Muscle layer of colon (tissue), 2 donors: ENCODE data around the gene CRB3.

Source experiments
- H3K27ac ChIP-seq: one replicate; pipeline ENCODE4 v1.7.0; 2013; ENCODE audit warnings: low read depth, mild to moderate bottlenecking, low read length, moderate library complexity
- H3K27me3 ChIP-seq, 2 donors: one replicate each; pipeline ENCODE4 v1.7.0; 2013; ENCODE audit warnings: low read length in 2 of 2, mild to moderate bottlenecking in 2 of 2; ENCODE audit not compliant: insufficient read depth in 2 of 2, control insufficient read depth in 1 of 2
- H3K36me3 ChIP-seq: one replicate; pipeline ENCODE4 v1.7.0; 2013; ENCODE audit warnings: mild to moderate bottlenecking, low read length; ENCODE audit not compliant: insufficient read depth
- H3K4me1 ChIP-seq: one replicate; pipeline ENCODE4 v1.7.0; 2013; ENCODE audit warnings: mild to moderate bottlenecking, low read length; ENCODE audit not compliant: insufficient read depth
- H3K4me3 ChIP-seq, 2 donors: one replicate each; pipeline ENCODE4 v1.7.0; 2013; ENCODE audit warnings: low read length in 2 of 2, low read depth in 1 of 2, mild to moderate bottlenecking in 1 of 2, moderate library complexity in 1 of 2
- H3K9ac ChIP-seq: one replicate; pipeline ENCODE4 v1.7.0; 2013; ENCODE audit warnings: low read length
- H3K9me3 ChIP-seq: one replicate; pipeline ENCODE4 v1.7.0; 2013; ENCODE audit warnings: mild to moderate bottlenecking, low read length
- donor health status: abdominal sarcoma.
- donor health status: Adenocarcinoma of cecum.

Gene CRB3

DNA sequence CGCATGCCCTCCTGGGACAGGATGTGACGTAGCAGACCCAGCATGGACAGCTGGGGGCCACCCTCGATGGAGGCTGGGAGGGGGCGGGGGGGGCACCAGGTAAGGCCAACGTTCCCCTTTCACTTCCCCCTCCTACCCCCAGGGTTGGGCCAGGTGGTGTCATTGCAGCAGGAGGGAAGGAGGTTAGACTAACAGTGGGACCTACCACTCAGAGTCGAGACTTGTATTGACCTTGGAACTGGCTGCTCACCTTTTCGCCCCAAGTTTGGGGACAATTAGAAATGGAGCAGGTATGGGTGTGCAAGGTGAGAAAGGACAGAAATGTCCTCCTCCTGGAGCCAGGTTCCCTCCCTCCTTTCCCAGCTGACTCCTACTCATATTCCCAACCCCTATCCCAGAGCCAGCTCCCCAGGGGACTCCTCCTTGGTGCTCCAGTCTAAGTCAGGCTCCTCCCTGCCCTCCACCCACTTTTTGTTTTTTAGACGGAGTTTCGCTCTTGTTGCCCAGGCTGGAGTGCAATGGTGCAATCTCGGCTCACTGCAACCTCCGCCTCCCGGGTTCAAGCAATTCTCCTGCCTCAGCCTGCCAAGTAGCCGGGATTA is 21.9 kb upstream of the CRB3 start:
- Histone ChIP-seq H3K36me3 (peaks cover 5% of the 10 kb centered on the region), H3K4me3 (no peak overlapping the region), H3K9ac (no peak overlapping the region), H3K4me1 (no peaks in the 10 kb centered on the region), H3K27me3 (no peaks in the 10 kb centered on the region), H3K27ac (no peak overlapping the region), H3K9me3 (no peaks in the 10 kb centered on the region)

DNA sequence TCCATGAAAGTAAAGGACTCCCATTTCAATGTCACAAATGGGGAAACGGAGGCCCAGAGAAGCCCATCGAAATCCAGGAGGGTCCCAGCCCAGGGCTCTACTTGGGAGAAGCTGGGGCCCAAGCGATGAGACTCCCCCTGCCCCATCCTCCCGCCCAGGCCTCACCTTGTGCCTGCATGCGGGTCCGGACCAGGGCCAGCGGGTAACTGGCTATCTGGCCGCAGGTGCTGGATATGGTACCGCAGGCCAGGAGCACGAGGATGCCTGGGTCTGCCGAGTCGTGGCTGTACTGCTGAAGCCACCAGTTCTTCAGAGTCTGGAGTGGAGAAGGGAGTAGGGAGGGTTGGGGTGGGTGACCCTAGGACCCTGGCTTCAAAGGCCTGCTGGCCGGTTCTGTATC is 20.1 kb upstream of the CRB3 start:
- Histone ChIP-seq H3K36me3 (peaks cover 5% of the 10 kb centered on the region), H3K4me3 (no peak overlapping the region), H3K27me3 (no peaks in the 10 kb centered on the region), H3K27ac (no peak overlapping the region), H3K4me1 (no peaks in the 10 kb centered on the region), H3K9me3 (no peaks in the 10 kb centered on the region), H3K9ac (no peak overlapping the region)

DNA sequence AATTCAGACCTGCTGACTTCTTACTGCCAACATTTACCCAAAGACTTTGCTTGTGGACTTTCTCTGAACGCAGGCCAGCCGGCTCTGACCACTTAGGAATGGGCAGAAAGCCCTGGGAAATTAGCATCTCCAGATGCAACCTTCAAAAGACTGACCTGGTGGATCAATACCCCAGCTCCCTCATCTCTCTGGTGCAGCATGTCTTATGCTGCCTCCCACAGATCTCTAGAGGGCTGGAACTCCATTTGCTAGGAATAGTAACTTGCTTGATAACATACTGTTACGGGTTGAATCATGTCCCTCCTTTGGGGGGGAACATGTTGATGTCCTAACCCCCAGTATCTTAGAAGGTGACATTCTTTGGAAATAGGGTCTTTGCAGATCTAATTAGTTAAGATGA is 17.6 kb upstream of the CRB3 start:
- Histone ChIP-seq H3K27me3 (no peaks in the 10 kb centered on the region), H3K9ac (no peak overlapping the region)

DNA sequence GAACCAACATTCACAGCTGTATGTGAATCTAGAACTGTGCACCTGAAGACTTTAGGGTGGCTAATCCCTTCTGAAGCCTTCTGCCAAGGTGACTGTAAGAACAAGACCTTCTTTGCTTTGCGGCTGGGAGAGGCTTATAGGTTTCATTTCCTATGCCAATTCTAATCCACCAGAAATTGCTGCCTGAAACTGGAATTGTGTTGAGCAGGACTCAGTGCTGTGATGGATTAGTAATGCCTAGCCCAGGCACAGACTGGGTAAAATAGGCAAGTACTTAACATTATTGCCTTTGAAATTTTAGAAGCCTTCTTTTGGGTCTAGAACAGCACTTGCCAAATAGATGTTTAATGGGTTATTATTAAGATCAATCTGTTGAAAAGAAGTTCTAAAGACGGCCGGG is 16.0 kb upstream of the CRB3 start:
- no peak overlapping the region for H3K9ac ChIP-seq
- no peak overlapping the region for H3K27ac ChIP-seq
- no peaks in the 10 kb centered on the region for H3K4me1 ChIP-seq
- H3K4me3 ChIP-seq: no peak overlapping the region
- no peaks in the 10 kb centered on the region for H3K9me3 ChIP-seq
- peaks cover 13% of the 10 kb centered on the region for H3K36me3 ChIP-seq
- no peaks in the 10 kb centered on the region for H3K27me3 ChIP-seq

More for the DNA sequence above, 17.6 kb upstream of the CRB3 start:
- no peak overlapping the region for H3K27ac ChIP-seq
- no peaks in the 10 kb centered on the region for H3K9me3 ChIP-seq
- no peak overlapping the region for H3K4me3 ChIP-seq
- H3K36me3 ChIP-seq: peaks cover 5% of the 10 kb centered on the region
- no peaks in the 10 kb centered on the region for H3K4me1 ChIP-seq

DNA sequence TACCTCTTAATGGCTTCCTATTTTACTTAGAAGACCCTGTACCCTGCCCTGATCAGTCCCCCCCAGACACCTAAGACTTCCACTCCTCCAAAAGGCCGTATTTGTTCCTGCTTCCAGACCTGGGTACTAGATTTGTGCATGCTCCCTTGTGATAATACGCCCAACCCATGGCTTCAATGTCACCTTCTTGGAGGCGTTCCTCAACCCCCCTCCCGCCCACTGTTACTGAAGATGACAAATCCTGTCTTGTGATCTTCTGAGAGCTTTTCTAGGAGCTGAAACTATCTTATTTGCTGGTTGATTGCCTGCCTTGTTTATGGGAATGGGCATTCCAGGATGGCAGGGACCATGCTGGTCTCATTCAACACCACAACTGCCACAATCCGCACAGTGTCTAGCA is 13.9 kb upstream of the CRB3 start:
- Histone ChIP-seq H3K27ac (no peak overlapping the region), H3K27me3 (no peaks in the 10 kb centered on the region), H3K4me1 (no peaks in the 10 kb centered on the region)

DNA sequence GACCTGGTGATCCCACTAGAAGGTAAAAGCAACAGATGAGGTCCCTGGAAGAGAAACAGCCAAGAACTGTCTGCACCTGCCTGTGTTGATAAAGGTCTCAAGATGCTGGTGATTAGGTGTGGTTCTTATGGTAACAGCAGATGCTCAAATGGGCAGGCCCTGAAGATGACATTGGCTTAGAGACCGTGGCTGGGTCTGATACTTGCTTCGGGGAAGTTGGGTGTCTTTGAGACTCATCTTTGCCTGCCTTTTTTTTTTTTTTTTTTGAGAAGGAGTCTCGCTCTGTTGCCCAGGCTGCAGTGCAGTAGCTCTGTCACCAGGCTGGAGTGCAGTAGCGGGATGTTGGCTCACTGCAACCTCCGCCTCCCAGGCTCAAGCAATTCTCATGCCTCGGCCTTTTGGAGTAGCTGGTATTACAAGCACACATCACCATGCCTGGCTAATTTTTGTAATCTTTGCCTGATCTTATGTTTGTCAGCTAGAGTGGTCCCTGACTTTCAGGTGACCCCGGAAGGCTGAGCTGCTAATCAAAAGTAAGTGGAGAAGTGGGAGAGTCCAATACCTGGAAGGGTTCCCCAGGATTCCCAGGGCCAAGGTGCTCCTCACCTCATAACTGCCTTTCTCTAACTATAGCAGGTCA is 12.4 kb upstream of the CRB3 start:
- Histone ChIP-seq H3K9ac (no peak overlapping the region), H3K27me3 (no peaks in the 10 kb centered on the region), H3K4me1 (no peaks in the 10 kb centered on the region), H3K27ac (no peak overlapping the region), H3K4me3 (no peak overlapping the region), H3K9me3 (no peaks in the 10 kb centered on the region), H3K36me3 (peaks cover 37% of the 10 kb centered on the region)

More for the DNA sequence above, 13.9 kb upstream of the CRB3 start:
- H3K9me3 ChIP-seq: no peaks in the 10 kb centered on the region
- no peak overlapping the region for H3K4me3 ChIP-seq
- no peak overlapping the region for H3K9ac ChIP-seq
- peaks cover 33% of the 10 kb centered on the region for H3K36me3 ChIP-seq

DNA sequence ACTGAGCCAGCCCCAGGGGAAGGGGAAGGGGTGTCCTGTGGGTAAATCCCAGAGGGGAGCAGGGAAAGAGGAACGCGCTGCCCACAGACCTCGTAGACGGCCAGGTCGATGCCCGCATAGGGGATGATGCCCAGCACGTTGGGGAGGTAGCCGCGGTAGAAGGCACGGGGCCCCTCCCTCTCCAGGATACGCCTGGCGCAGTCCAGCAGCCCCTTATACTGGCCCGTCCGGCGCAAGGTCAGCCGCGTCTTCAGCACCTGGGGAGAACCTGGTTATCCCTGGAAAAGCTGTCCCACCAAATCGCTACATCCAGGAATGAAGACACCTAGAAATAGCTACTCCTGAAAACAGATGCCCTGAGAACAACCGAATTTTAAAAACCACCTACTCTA is 11.9 kb upstream of the CRB3 start:
- H3K9ac ChIP-seq: no peak overlapping the region
- no peaks in the 10 kb centered on the region for H3K4me1 ChIP-seq
- H3K36me3 ChIP-seq: peaks cover 39% of the 10 kb centered on the region
- no peaks in the 10 kb centered on the region for H3K27me3 ChIP-seq
- no peaks in the 10 kb centered on the region for H3K9me3 ChIP-seq
- no peak overlapping the region for H3K27ac ChIP-seq
- no peak overlapping the region for H3K4me3 ChIP-seq

DNA sequence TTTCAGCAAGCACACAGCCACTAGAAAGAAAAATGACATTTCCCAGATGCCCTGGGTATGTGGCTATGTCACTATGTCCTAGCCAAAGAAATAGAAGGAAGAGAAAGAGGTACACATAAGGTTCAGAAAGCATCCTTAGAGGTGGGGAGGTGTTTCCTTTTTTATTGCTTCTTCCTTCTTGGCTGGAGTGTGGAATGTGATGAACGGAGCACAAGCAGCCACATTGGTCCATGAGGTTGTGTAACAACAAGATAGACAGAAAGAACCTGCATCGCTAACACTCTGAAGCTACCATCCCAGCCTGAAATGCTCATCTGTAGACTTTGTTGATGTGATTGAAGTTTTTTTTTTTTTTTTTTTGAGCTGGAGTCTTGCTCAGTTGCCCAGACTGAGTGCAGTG is 11.2 kb upstream of the CRB3 start:
- Histone ChIP-seq H3K27me3 (no peaks in the 10 kb centered on the region), H3K4me3 (no peak overlapping the region), H3K27ac (no peak overlapping the region), H3K4me1 (no peaks in the 10 kb centered on the region), H3K9ac (no peak overlapping the region), H3K9me3 (no peaks in the 10 kb centered on the region), H3K36me3 (peaks cover 43% of the 10 kb centered on the region)

DNA sequence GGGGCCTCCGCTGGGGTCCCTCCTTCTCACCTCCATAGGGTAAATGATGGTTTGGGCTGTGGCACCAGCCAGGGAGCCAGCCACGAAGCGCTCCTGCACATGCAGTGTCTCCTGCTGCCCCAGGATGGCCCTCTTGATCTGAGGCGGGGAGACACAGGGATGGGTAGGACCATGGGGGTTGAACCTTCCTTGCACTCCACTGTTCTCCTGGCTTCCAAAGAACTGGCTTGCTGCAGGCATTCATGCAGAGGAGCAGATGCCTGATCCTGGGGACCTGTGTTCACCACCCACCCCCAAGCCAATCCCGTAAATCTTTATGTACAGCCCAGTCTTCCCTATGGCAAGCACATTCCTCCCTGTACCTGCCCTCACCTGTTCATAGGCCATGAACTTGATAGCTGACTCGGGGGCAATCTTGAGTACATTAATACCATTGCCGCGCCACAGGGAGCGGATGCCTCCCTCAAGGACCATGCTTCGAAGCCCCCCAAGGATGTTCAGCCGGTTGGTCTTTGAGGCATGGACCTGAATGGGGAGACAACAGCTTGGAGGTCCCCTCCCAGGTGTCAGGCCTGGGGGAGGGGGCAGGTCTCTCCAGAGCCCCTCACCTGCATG is 10.0 kb upstream of the CRB3 start:
- H3K4me3 ChIP-seq: no peak overlapping the region
- H3K27me3 ChIP-seq: no peaks in the 10 kb centered on the region
- no peaks in the 10 kb centered on the region for H3K9me3 ChIP-seq
- H3K27ac ChIP-seq: no peak overlapping the region
- peaks cover 11% of the 10 kb centered on the region for H3K4me1 ChIP-seq
- H3K36me3 ChIP-seq: peaks cover 43% of the 10 kb centered on the region
- H3K9ac ChIP-seq: no peak overlapping the region

DNA sequence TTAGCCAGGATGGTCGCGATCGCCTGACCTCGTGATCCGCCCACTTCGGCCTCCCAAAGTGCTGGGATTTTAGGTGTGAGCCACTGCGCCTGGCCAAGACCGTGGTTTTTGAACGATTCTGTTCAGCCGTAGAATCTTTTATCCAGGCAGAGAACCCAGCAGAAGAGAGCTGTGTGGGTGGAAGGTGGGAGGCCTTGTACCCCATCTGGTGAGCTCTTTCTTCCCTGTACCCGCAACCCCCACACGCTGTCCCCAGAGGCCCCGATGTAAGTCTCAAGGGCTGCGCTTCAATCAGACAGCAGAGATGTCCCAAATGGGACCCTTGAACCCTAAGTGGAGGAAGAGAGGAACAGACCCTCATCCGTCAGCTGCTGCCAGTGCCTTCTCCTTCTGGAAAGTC is 8.1 kb upstream of the CRB3 start:
- H3K9me3 ChIP-seq: no peaks in the 10 kb centered on the region
- H3K27ac ChIP-seq: no peak overlapping the region
- H3K27me3 ChIP-seq: no peaks in the 10 kb centered on the region
- peaks cover 11% of the 10 kb centered on the region for H3K4me1 ChIP-seq
- peaks cover 43% of the 10 kb centered on the region for H3K36me3 ChIP-seq
- no peak overlapping the region for H3K9ac ChIP-seq
- H3K4me3 ChIP-seq: no peak overlapping the region

DNA sequence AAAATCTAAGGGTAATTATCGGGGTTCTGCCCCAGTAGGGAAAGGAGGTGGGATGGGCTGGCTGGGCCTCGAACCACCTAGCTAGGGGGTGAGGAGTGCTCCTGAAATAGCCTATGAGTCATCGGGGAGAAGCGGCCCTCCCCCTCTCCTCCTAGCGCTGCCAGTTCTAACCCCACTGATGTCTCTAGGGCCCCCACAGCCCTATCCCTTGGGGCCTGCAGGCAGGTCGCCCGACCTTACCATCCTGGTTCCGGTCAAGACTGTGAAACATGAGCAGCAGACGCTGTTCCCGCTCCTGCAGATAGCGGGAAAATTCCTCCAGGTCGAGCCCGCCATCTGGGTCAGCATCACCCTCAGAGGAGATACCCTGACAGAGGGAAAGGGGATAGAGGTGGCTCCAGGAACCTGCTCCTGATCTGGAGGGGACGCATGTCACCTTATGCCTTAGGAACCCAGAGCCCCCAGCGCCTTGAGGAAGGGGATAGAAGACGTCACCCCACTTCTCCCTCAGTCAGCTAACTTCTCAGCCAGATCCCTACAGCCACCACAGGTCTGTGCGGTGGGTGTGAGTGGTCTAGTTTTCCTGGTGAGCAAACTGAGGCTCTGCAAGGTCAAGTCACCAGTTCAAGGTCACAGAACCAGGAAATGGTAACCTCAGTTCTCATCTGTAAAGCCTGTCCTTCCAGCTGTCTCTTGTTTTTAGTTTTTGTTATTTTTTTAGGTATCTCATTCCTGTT is 5.9 kb upstream of the CRB3 start:
- Histone ChIP-seq H3K27me3 (peaks cover 0 to under 1% of the 10 kb centered on the region in 2 donors), H3K27ac (peak overlapping the region; percentile 61), H3K9ac (peak overlapping the region; percentile 33), H3K36me3 (peaks cover 34% of the 10 kb centered on the region), H3K4me1 (peaks cover 11% of the 10 kb centered on the region), H3K4me3 (peak overlapping the region; percentile 77 to 85), H3K9me3 (no peaks in the 10 kb centered on the region)
